GM12801 (cell line): Measurements from ENCODE around the gene CREBL2.

Experiments
- CTCF ChIP-seq: IDR thresholded peaks from one replicate; pipeline ENCODE4 v1.5.1; 2011; ENCODE audit warnings: control low read depth; ENCODE audit not compliant: insufficient read length; ENCODE audit errors: extremely low read depth

The CREBL2 gene

GRCh38 chr12:12592930-12593329, 18.7 kb upstream of the CREBL2 start:
- TF ChIP-seq CTCF = no peak

GRCh38 chr12:12598864-12599263, 12.8 kb upstream of the CREBL2 start:
- no peak for TF ChIP-seq CTCF

DNA sequence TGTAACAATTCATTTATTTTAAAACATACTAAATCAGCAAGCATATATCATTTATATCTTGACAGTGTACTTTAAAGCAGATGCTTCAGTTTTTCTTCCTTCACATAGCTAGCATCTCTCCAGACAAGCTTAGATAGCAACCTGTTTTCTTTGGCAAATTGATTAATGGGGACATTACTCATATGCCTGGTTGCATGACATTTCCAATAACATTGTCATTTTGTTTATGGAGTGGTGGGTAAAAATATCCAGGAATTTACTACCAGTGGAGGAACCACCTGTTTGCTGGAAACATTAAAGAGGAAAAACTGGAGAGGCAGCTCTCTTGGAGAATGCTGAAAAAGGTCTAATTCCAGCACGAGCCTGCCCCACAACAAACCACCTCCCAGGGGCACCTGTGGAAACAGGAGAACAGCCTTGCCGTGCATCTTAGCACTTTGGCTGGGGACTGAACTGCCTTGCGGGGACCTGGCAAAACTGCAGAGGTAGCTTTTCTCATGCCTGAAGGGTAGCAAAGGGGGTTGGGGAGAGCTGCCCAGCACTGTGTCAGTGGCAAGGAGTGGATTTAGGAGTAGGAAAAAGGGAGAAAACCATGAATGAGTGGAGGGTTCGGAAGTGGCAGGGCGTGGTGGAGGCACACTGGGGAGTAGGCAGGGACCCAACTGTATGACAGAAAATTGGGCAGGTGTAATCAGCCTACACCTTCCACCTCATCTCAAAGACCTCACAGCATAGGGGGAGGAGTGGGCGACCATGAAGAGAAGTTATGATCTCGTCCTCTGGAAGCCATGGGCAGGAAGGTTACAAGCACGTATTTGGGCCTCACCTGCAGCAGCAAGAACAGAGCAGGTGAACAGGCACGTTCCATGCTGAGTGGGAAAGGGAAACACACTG, 11.7 kb upstream of the CREBL2 start:
- TF ChIP-seq CTCF = no peak

- no peak for TF ChIP-seq CTCF
Measured at GRCh38 chr12:12600659-12601058, 11.0 kb upstream of the CREBL2 start.

- TF ChIP-seq CTCF = no peak
Measured at GRCh38 chr12:12604740-12605139, 6.9 kb upstream of the CREBL2 start.

DNA sequence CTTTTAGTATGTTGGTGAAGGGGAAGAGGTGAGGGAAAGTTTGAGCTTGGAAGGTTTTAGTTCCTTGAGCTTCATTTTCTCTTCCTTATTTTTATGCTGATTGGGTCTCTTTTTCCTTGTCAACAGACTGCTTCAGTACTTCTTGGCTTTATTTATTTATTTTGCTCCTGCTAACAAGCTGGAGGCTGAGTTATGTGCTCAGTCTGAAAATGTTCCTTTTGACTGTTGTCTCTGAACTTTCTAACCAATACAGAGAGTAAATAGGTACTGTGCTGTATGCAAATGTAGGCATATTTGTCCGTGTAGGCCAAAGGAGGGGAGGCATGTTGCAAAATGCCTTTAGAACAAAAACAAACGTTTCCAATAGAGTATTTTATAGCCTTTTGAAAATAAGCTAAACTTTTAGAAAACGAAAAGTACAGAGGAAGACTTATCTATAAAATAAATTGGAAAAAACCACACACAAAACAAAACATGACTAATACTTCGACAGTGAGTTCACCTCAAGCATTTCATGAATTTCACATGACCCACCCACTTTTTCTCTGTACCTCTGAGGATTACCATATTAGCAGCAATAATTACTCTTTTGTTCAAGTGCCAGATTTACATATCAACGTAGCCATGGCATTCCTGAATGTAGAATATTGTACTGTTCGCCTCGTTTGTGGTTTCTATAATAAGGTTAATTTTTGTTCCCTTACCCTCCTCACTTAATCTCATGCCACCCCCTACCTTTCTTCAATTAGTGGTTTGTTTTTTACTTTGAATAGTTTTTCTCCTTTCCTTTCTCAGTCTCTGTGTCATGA, 4.7 kb upstream of the CREBL2 start:
- TF ChIP-seq CTCF = no peak

DNA sequence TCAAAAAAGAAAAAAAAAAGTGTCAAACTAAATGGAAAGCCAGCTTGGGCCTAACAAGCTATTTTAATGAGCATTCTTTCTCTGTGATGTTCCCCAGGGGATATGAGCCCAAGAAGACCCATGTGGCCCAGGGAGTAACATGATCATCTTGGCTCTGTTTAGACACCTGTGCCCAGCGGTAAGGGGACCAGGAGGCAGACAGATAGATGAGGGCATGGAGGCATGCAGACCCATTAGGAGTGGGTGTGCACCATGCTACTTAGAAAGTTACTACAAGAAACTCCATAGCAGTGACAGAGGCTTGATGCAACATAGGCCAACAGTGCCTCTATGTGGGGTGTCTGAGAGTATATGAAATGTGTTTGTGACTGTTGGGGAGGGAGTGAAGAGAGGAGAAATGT, 3.1 kb upstream of the CREBL2 start:
- no peak for TF ChIP-seq CTCF
